ENCODE measurements around the gene GASK1A. TPM values are rescaled to one million over a fixed set of nuclear protein-coding genes. Genes with fewer than 3 reads are reported as not detected.
A peak's percentile ranks its signal among the peaks of the same experiment; 100 is the strongest.

The GASK1A gene
- total RNA-seq, 4 donors from 2014 or later, result 2.6 to 9.5 (median 8.8) TPM

GRCh38 chr3:43025423-43025822 lies 46.3 kb downstream of the GASK1A start:
- no peaks in the 10 kb centered on the region for H3K4me1 ChIP-seq
- no peaks in the 10 kb centered on the region for H3K9me3 ChIP-seq
- no peak for TF ChIP-seq POLR2A (IDR thresholded peaks at IDR 0.05)
- TF ChIP-seq, protein P1, sequence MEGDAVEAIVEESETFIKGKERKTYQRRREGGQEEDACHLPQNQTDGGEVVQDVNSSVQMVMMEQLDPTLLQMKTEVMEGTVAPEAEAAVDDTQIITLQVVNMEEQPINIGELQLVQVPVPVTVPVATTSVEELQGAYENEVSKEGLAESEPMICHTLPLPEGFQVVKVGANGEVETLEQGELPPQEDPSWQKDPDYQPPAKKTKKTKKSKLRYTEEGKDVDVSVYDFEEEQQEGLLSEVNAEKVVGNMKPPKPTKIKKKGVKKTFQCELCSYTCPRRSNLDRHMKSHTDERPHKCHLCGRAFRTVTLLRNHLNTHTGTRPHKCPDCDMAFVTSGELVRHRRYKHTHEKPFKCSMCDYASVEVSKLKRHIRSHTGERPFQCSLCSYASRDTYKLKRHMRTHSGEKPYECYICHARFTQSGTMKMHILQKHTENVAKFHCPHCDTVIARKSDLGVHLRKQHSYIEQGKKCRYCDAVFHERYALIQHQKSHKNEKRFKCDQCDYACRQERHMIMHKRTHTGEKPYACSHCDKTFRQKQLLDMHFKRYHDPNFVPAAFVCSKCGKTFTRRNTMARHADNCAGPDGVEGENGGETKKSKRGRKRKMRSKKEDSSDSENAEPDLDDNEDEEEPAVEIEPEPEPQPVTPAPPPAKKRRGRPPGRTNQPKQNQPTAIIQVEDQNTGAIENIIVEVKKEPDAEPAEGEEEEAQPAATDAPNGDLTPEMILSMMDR (IDR thresholded peaks at IDR 0.05), result no peak
- no peak for DNase-seq
- 45 to 71% methylated on average over 5 of the region's 5 CpGs for WGBS, 2 donors
- intact Hi-C loops (cut with DNase I), result no loop called here
- H3K36me3 ChIP-seq, result no peaks in the 10 kb centered on the region
- H3K27me3 ChIP-seq, result no peaks in the 10 kb centered on the region
- no peak overlapping the region for H3K4me3 ChIP-seq (replicated peaks in 1 of 3)
- no peak overlapping the region for H3K27ac ChIP-seq

GRCh38 chr3:43028001-43028400 lies 48.9 kb downstream of the GASK1A start:
- no peak for TF ChIP-seq POLR2A (IDR thresholded peaks at IDR 0.05)
- TF ChIP-seq, protein P1 (IDR thresholded peaks at IDR 0.05), result no peak
- H3K27ac ChIP-seq, result no peak overlapping the region
- DNase-seq, result no peak
- H3K4me1 ChIP-seq, result no peaks in the 10 kb centered on the region
- intact Hi-C loops (cut with DNase I), result no loop called here
- H3K36me3 ChIP-seq, result no peaks in the 10 kb centered on the region
- WGBS, 2 donors, result 75 to 91% methylated on average over 1 of the region's 1 CpG
- no peaks in the 10 kb centered on the region for H3K9me3 ChIP-seq
- H3K27me3 ChIP-seq, result no peaks in the 10 kb centered on the region
- H3K4me3 ChIP-seq (replicated peaks in 1 of 3), result no peak overlapping the region

DNA sequence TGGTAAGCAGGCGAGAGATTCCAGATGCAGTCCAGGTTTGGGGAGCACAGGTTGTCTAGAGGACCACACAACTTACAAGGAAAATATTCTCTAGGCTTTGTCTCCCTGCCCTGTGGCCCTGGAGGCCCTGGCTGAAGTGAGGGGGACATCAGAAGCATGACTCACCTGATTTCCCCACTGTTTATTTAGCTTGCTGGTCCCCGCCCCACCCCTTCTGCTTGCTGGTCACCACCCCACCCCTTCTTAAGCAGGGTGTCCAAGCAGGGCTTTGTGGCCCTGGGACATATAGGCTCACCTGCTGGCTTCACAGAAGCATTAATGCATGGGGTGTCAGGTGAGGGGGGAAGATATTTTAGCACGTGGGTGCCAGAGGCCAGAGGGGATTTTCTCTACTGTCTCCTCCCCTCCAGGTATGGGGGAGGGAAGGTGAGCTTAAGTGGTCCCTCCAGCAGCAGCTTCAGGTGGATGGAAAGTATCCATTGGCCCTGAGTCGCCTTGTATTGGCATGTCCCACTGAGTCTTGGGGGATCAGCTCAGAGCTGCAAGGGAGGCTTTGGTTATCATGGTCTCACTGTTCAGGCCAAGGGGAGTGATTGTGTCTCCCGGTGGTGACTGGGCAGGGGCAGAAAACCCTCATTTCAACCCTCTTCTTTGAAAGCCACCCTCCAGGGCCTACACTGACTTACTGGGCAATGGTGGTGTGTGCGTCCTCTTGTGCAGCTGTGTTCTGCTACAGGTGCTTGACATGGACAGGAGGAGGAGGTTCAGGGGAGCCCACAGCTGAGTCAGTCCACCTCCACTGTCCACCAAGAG lies 49.8 kb downstream of the GASK1A start:
- H3K4me1 ChIP-seq, result no peaks in the 10 kb centered on the region
- no peaks in the 10 kb centered on the region for H3K27me3 ChIP-seq
- no peak for DNase-seq
- TF ChIP-seq, protein P1 (IDR thresholded peaks at IDR 0.05), result no peak
- TF ChIP-seq POLR2A (IDR thresholded peaks at IDR 0.05), result no peak
- H3K4me3 ChIP-seq (replicated peaks in 1 of 3), result no peak overlapping the region
- H3K36me3 ChIP-seq, result no peaks in the 10 kb centered on the region
- 88 to 93% methylated on average over 5 to 6 of the region's 6 CpGs for WGBS, 2 donors
- no peak overlapping the region for H3K27ac ChIP-seq
- no peaks in the 10 kb centered on the region for H3K9me3 ChIP-seq
- intact Hi-C loops (cut with DNase I), result no loop called here

DNA sequence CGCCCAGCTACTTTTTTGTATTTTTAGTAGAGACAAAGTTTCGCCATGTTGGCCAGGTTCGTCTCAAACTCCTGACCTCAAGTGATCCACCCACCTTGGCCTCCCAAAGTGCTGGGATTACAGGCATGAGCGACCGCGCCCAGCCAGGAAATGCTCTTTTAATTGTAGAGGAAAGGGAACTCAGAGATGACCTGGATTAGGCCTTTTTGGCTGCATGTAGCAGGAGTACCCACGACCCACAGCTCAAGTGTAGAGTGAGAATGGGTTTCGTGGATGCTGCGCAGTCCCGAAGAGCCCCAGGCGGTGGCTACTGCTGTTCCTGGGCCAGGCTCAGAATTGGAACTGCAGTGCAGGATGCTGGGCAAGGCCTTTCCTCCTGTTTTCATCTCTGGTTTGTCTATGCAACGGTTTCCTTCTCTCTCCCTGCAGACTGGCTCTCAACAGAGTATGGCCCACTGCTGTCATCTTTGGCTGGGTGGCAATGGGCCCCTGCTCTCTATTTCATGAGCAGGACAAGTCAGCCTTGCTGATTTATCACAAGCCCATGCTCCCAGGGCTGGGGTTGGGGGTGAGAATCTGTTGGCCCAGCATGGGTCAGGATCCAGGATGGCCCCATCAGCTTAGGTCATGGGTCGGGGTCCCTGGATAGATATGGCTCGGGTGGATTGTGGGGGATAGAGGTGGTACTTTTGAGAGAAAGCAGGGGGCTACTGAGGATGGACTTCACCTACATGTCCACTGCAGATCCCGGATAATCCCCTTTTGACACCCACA lies 51.2 kb downstream of the GASK1A start:
- 97% methylated on average over 10 to 13 of the region's 15 CpGs for WGBS, 2 donors
- DNase-seq, result no peak
- no peaks in the 10 kb centered on the region for H3K27me3 ChIP-seq
- H3K27ac ChIP-seq, result no peak overlapping the region
- H3K4me1 ChIP-seq, result no peaks in the 10 kb centered on the region
- no peak overlapping the region for H3K4me3 ChIP-seq (replicated peaks in 1 of 3)
- intact Hi-C loops (cut with DNase I), result no loop called here
- no peak for TF ChIP-seq POLR2A (IDR thresholded peaks at IDR 0.05)
- TF ChIP-seq, protein P1 (IDR thresholded peaks at IDR 0.05), result no peak
- no peaks in the 10 kb centered on the region for H3K9me3 ChIP-seq
- no peaks in the 10 kb centered on the region for H3K36me3 ChIP-seq

GRCh38 chr3:43031485-43031884 lies 52.4 kb downstream of the GASK1A start:
- peak in 1 of 2 donors; percentile 14 for DNase-seq

More at GRCh38 chr3:43031485-43031884, 52.4 kb downstream of the GASK1A start:
- intact Hi-C loops (cut with DNase I), result no loop called here
- WGBS, 2 donors, result 46 to 73% methylated on average over 4 of the region's 4 CpGs
- Histone ChIP-seq H3K27me3 (no peaks in the 10 kb centered on the region), H3K4me3 (replicated peaks in 1 of 3) (no peak overlapping the region), H3K36me3 (no peaks in the 10 kb centered on the region), H3K27ac (no peak overlapping the region), H3K9me3 (no peaks in the 10 kb centered on the region), H3K4me1 (no peaks in the 10 kb centered on the region)
- no peak for TF ChIP-seq POLR2A (IDR thresholded peaks at IDR 0.05)
- TF ChIP-seq, protein P1 (IDR thresholded peaks at IDR 0.05), result no peak
